Left lobe of liver (tissue), 2 donors: ENCODE data around the gene SORCS2. TPM values are rescaled to one million over a fixed set of nuclear protein-coding genes. Genes with fewer than 3 reads are reported as not detected.

Experiments used
- ATAC-seq: fragments of 200-7000 bp; cut with Tn5 transposase; one replicate; pipeline ENCODE4 v1.9.1; 2020; ENCODE audit warnings: mild to moderate bottlenecking, moderate library complexity
- DNase-seq: peaks from one replicate; pipeline ENCODE4 v3.0.0-alpha.2; 2020; ENCODE audit warnings: low spot score
- total RNA-seq: library from RNA; stranded (reverse); gene quantifications from one replicate; pipeline ENCODE4 v1.2.1, GENCODE V29; 2021
- donor health status: DM: no; HTN: no; CAD: no; lungs with moderate emphysema.
- donor health status: DM: no; HTN: yes; CAD: no.

SORCS2 gene
- total RNA-seq, 1 donor from 2014 or later: 0.35 TPM

GRCh38 chr4:7332216-7333023 is 140.1 kb downstream of the SORCS2 start:
- ATAC-seq (no peak), DNase-seq (no peak)

GRCh38 chr4:7333024-7333780 is 140.9 kb downstream of the SORCS2 start:
- DNase-seq (no peak), ATAC-seq (no peak)

GRCh38 chr4:7333801-7334421 is 141.6 kb downstream of the SORCS2 start:
- ATAC-seq (no peak), DNase-seq (no peak)

GRCh38 chr4:7334521-7335275 is 142.4 kb downstream of the SORCS2 start:
- DNase-seq: no peak
- no peak for ATAC-seq

- ATAC-seq: peak; percentile 67
- DNase-seq: peak; percentile 71
These were observed 143.2 kb downstream of the SORCS2 start for GRCh38 chr4:7335344-7336066.

- no peak for ATAC-seq
- DNase-seq: no peak
These were observed 143.8 kb downstream of the SORCS2 start for GRCh38 chr4:7336067-7336569.

- peak; percentile 81 for ATAC-seq
- DNase-seq: peak; percentile 82
These were observed 144.4 kb downstream of the SORCS2 start for GRCh38 chr4:7336732-7337131.

- ATAC-seq: peak; percentile 50
- DNase-seq: peak; percentile 64
These were observed 145.1 kb downstream of the SORCS2 start for GRCh38 chr4:7337196-7338058.

GRCh38 chr4:7338059-7338452 is 145.7 kb downstream of the SORCS2 start:
- DNase-seq: no peak
- ATAC-seq: no peak

- DNase-seq: no peak
- no peak for ATAC-seq
These were observed 146.7 kb downstream of the SORCS2 start for GRCh38 chr4:7338876-7339623.

- ATAC-seq (no peak), DNase-seq (no peak)
These were observed 147.6 kb downstream of the SORCS2 start for GRCh38 chr4:7339751-7340552.

GRCh38 chr4:7340553-7341433 is 148.5 kb downstream of the SORCS2 start:
- DNase-seq (no peak), ATAC-seq (peak; percentile 5)

- DNase-seq: no peak
- ATAC-seq: no peak
These were observed 149.3 kb downstream of the SORCS2 start for GRCh38 chr4:7341491-7342222.

- no peak for DNase-seq
- ATAC-seq: no peak
These were observed 150.1 kb downstream of the SORCS2 start for GRCh38 chr4:7342223-7343080.

GRCh38 chr4:7343081-7343655 is 150.8 kb downstream of the SORCS2 start:
- DNase-seq (no peak), ATAC-seq (no peak)
